ENCODE results near the gene ZBTB46. TPM values are rescaled to one million over a fixed set of nuclear protein-coding genes. Genes with fewer than 3 reads are reported as not detected.

ZBTB46 gene
- total RNA-seq, 1 donor from 2014 or later: 20.5 TPM

DNA sequence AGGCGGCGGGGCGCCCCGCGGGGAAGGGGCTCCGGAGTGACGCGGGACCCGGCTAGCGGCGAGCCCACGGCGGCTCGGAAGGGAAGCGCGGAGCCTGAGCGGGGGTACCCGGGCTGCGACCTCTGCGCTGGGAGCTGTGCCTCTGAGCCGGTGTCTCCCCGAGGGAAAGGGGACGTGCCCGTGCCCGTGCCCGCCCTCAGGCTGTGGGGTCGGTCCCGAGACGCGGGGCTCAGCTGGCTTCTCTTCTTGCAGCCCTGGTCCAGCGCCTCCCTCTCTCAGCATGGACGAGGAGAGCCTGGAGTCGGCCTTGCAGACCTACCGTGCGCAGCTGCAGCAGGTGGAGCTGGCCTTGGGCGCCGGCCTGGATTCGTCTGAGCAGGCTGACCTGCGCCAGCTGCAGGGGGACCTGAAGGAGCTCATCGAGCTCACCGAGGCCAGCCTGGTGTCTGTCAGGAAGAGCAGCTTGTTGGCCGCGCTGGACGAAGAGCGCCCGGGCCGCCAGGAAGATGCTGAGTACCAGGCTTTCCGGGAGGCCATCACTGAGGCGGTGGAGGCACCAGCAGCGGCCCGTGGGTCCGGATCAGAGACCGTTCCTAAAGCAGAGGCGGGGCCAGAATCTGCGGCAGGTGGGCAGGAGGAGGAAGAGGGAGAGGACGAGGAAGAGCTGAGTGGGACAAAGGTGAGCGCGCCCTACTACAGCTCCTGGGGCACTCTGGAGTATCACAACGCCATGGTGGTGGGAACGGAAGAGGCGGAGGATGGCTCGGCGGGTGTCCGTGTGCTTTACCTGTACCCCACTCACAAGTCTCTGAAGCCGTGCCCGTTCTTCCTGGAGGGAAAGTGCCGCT, 122.5 kb downstream of the ZBTB46 start:
- TF ChIP-seq, protein P1, sequence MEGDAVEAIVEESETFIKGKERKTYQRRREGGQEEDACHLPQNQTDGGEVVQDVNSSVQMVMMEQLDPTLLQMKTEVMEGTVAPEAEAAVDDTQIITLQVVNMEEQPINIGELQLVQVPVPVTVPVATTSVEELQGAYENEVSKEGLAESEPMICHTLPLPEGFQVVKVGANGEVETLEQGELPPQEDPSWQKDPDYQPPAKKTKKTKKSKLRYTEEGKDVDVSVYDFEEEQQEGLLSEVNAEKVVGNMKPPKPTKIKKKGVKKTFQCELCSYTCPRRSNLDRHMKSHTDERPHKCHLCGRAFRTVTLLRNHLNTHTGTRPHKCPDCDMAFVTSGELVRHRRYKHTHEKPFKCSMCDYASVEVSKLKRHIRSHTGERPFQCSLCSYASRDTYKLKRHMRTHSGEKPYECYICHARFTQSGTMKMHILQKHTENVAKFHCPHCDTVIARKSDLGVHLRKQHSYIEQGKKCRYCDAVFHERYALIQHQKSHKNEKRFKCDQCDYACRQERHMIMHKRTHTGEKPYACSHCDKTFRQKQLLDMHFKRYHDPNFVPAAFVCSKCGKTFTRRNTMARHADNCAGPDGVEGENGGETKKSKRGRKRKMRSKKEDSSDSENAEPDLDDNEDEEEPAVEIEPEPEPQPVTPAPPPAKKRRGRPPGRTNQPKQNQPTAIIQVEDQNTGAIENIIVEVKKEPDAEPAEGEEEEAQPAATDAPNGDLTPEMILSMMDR (IDR thresholded peaks at IDR 0.05): no peak

DNA sequence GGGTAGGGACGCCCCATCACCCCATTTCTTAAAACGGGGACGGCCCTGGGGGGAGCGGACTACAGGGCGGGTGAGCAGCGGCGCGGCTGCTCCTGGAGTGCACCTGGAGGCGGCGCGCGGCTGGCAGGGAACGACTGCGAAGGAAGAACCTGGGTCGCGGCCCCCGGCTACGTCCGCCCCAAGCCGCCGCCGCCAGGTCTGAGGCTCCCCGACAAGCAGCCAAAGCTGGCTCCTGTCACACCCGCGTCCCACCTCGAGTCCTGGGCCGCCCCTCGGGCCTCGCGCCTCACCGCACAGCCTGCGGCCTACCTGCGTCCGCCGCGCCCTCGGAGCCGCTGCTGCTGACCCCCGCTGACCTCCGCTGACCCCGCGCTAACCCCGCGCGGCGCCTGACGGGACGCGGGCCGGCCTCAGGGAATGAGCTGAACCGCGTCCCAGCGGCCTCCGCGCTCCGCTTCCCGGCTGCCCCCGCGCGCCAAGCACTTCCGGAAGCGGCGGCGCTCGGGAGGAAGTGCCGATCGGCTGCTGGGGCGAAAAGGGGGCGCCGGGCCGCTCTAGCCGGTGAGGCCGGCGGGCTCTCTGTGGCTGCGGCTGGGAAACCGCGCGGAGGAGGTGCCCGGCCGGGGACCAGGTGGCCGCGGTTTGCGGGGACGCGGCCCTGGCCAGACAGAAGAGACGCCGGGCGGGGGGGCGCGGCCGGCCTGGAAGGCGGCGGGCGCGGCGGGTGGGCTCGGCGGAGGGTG, 123.3 kb downstream of the ZBTB46 start, which contains the start of the genes ARFRP1 and ZGPAT:
ARFRP1 (minus strand) TSS at position 419 of the 743 bp plus-strand sequence. CDS start 885 bp downstream, outside the sequence.
ZGPAT (plus strand) TSS at position 482 of the 743 bp plus-strand sequence. CDS start 542 bp downstream, outside the sequence.
- TF ChIP-seq, protein P1 (IDR thresholded peaks at IDR 0.05): no peak
- Mint-ChIP-seq H3K27me3 (ENCODE audit: unreplicated experiment) (no peaks in the 10 kb centered on the region), H3K4me3 (ENCODE audit: unreplicated experiment) (peak within 1 kb of the TSS; percentile 81), H3K36me3 (ENCODE audit: unreplicated experiment) (peaks cover 31% of the 10 kb centered on the region), H3K9me3 (ENCODE audit: unreplicated experiment) (peaks cover 5% of the 10 kb centered on the region), H3K27ac (ENCODE audit: unreplicated experiment) (peak within 1 kb of the TSS; percentile 63), H3K4me1 (ENCODE audit: unreplicated experiment) (peaks cover 25% of the 10 kb centered on the region)
- peak; percentile 91 for DNase-seq (ENCODE audit: extremely low spot score, unreplicated experiment)

More for the DNA sequence above, 122.5 kb downstream of the ZBTB46 start:
- Mint-ChIP-seq H3K27me3 (ENCODE audit: unreplicated experiment) (no peaks in the 10 kb centered on the region), H3K9me3 (ENCODE audit: unreplicated experiment) (peaks cover 5% of the 10 kb centered on the region), H3K4me3 (ENCODE audit: unreplicated experiment) (peak overlapping the region; percentile 77), H3K36me3 (ENCODE audit: unreplicated experiment) (peaks cover 33% of the 10 kb centered on the region), H3K27ac (ENCODE audit: unreplicated experiment) (peak overlapping the region; percentile 63), H3K4me1 (ENCODE audit: unreplicated experiment) (peaks cover 25% of the 10 kb centered on the region)
- no peak for DNase-seq (ENCODE audit: extremely low spot score, unreplicated experiment)

DNA sequence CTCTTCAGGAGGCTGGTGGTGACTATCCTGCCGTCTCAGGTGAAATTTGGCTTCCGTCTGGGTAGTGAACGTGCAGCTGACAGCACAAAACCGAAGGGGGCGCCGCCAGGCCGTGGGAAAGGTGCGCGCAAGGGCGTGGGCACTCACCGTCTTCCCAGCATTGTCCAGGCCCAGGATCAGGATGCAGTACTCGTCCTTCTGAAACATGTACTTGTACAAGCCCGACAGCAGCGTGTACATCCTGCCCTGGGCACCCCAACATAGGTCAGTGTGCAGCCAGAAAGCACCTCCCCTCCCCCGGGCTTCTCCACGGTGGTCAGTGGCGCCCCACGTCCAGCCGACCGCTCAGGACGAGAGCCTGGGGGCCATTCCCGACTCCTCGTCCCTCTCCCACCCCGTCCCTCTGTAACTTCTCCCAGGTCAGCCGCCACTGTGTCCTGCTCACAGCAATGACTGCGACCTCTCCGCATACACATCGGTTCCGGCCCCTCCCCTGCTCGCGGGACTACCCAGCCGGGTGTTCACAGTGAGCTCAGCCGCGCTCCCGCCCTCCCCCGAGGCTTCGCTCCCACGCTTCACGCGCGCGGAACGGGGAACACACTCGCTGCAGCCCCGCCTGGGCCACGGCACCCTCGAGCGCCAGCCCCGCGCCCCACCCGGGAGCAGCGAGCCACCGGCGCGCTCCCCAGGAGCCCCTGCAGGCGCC, 124.1 kb downstream of the ZBTB46 start:
- DNase-seq (ENCODE audit: extremely low spot score, unreplicated experiment): peak; percentile 84
- peaks cover 25% of the 10 kb centered on the region for H3K36me3 Mint-ChIP-seq (ENCODE audit: unreplicated experiment)

DNA sequence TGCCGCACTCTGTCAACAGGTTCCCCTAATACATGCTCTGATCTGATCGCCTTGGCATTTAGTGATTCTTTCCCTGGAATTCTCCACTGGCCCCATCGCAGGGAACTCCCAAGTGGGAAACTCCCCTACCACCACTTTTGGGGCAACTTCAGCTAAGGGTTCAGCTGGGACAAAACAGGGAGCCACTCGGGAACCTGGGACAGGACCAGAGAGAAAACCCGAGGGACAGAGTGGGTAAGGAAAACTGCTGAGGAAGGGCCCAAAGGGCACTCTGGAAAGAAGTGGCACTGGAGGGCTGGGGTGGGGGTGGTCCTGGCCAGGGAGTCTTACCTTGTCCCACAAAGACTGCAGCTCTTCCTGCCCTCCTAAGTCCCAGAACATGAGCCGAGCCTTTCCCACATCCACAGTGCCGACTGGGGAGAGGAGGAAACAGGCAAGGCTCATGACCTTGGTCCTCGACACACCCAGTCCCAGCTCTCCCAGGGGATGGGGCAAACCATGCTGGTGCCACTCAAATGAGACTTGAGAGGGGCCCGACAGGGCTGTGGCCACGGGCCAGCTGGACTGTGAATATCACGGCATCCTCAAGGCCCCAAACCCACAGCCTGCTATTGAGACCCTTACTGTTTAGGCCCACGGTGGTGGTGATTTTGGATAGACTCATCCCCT, 124.9 kb downstream of the ZBTB46 start:
- Mint-ChIP-seq H3K27ac (ENCODE audit: unreplicated experiment) (peak overlapping the region; percentile 61), H3K36me3 (ENCODE audit: unreplicated experiment) (peaks cover 20% of the 10 kb centered on the region), H3K9me3 (ENCODE audit: unreplicated experiment) (no peaks in the 10 kb centered on the region), H3K4me1 (ENCODE audit: unreplicated experiment) (peaks cover 25% of the 10 kb centered on the region), H3K27me3 (ENCODE audit: unreplicated experiment) (no peaks in the 10 kb centered on the region), H3K4me3 (ENCODE audit: unreplicated experiment) (peak overlapping the region; percentile 81)
- no peak for DNase-seq (ENCODE audit: extremely low spot score, unreplicated experiment)
- TF ChIP-seq, protein P1 (IDR thresholded peaks at IDR 0.05): no peak

More for the DNA sequence above, 124.1 kb downstream of the ZBTB46 start:
- peaks cover 25% of the 10 kb centered on the region for H3K4me1 Mint-ChIP-seq (ENCODE audit: unreplicated experiment)
- TF ChIP-seq, protein P1 (IDR thresholded peaks at IDR 0.05): peak; percentile 38
- H3K27me3 Mint-ChIP-seq (ENCODE audit: unreplicated experiment): no peaks in the 10 kb centered on the region
- peak overlapping the region; percentile 61 for H3K27ac Mint-ChIP-seq (ENCODE audit: unreplicated experiment)
- H3K9me3 Mint-ChIP-seq (ENCODE audit: unreplicated experiment): no peaks in the 10 kb centered on the region
- peak overlapping the region; percentile 81 for H3K4me3 Mint-ChIP-seq (ENCODE audit: unreplicated experiment)
